Femur (tissue), 1 donor: ENCODE data around the gene APBA2.

Experiments
- DNase-seq: peaks from one replicate; pipeline ENCODE4 v3.0.0-alpha.2; 2017

APBA2 gene

GRCh38 chr15:28987337-28987736 lies 101.6 kb downstream of the APBA2 start:
- no peak for DNase-seq

GRCh38 chr15:28989239-28989830 lies 103.6 kb downstream of the APBA2 start:
- DNase-seq = no peak

- DNase-seq = no peak
Observed at GRCh38 chr15:28989896-28990295, 104.1 kb downstream of the APBA2 start.

GRCh38 chr15:28990390-28990789 lies 104.6 kb downstream of the APBA2 start:
- no peak for DNase-seq

- DNase-seq = no peak
Observed at GRCh38 chr15:28991236-28992171, 105.7 kb downstream of the APBA2 start.

GRCh38 chr15:28992336-28992864 lies 106.6 kb downstream of the APBA2 start:
- no peak for DNase-seq

- no peak for DNase-seq
Observed at GRCh38 chr15:28993051-28993719, 107.4 kb downstream of the APBA2 start.

GRCh38 chr15:28993720-28994053 lies 107.9 kb downstream of the APBA2 start:
- no peak for DNase-seq

- DNase-seq = no peak
Observed at GRCh38 chr15:28994142-28994830, 108.5 kb downstream of the APBA2 start.

GRCh38 chr15:28994831-28995596 lies 109.2 kb downstream of the APBA2 start:
- DNase-seq = peak; percentile 37

- DNase-seq = no peak
Observed at GRCh38 chr15:28995705-28996104, 109.9 kb downstream of the APBA2 start.

- DNase-seq = no peak
Observed at GRCh38 chr15:28996289-28996688, 110.5 kb downstream of the APBA2 start.

GRCh38 chr15:28996953-28997352 lies 111.2 kb downstream of the APBA2 start:
- no peak for DNase-seq

GRCh38 chr15:28997791-28998190 lies 112.0 kb downstream of the APBA2 start:
- DNase-seq = no peak

GRCh38 chr15:28998511-28998910 lies 112.7 kb downstream of the APBA2 start:
- DNase-seq = no peak

- DNase-seq = no peak
Observed at GRCh38 chr15:29003191-29003839, 117.5 kb downstream of the APBA2 start.

- no peak for DNase-seq
Observed at GRCh38 chr15:29003840-29004233, 118.1 kb downstream of the APBA2 start.

GRCh38 chr15:29005931-29006330 lies 120.2 kb downstream of the APBA2 start:
- no peak for DNase-seq

GRCh38 chr15:29008846-29009245 lies 123.1 kb downstream of the APBA2 start:
- DNase-seq = no peak

- DNase-seq = no peak
Observed at GRCh38 chr15:29012097-29012496, 126.3 kb downstream of the APBA2 start.

GRCh38 chr15:29014493-29014892 lies 128.7 kb downstream of the APBA2 start:
- DNase-seq = no peak

- DNase-seq = no peak
Observed at GRCh38 chr15:29016518-29016917, 130.7 kb downstream of the APBA2 start.
